BE2C (cell line): ENCODE results near the gene EYS.

Source experiments
- DNase-seq: peaks from one replicate; pipeline ENCODE4 v3.0.0-alpha.2; 2020
- H3K27me3 ChIP-seq: fragments of 250-450 bp; sonication (Bioruptor Pico); 2 replicates; pipeline ENCODE4 v1.5.1; 2020; ENCODE audit warnings: mild to moderate bottlenecking
- H3K36me3 ChIP-seq: fragments of 250-450 bp; sonication (Bioruptor Pico); 2 replicates; pipeline ENCODE4 v1.5.1; 2020; ENCODE audit warnings: mild to moderate bottlenecking
- H3K4me1 ChIP-seq: fragments of 250-450 bp; sonication (Bioruptor Pico); 2 replicates; pipeline ENCODE4 v1.5.1; 2020
- H3K4me3 ChIP-seq: 2 replicates; pipeline ENCODE4 v1.5.1; 2011; ENCODE audit warnings: low read depth, low read length
- H3K9me3 ChIP-seq: fragments of 250-450 bp; sonication (Bioruptor Pico); 2 replicates; pipeline ENCODE4 v1.5.1; 2020
- CTCF ChIP-seq: IDR thresholded peaks from 2 replicates; pipeline ENCODE4 v1.5.1; 2012; ENCODE audit warnings: mild to moderate bottlenecking, low read depth, low read length

EYS gene

GRCh38 chr6:63887002-63887751 lies 1819.8 kb downstream of the EYS start:
- Histone ChIP-seq H3K9me3 (no peaks in the 10 kb centered on the region), H3K4me3 (no peak overlapping the region), H3K36me3 (no peaks in the 10 kb centered on the region), H3K27me3 (no peaks in the 10 kb centered on the region), H3K4me1 (no peaks in the 10 kb centered on the region)
- DNase-seq, result no peak
- no peak for TF ChIP-seq CTCF

- no peak overlapping the region for H3K4me3 ChIP-seq
- no peak for TF ChIP-seq CTCF
- H3K9me3 ChIP-seq, result no peaks in the 10 kb centered on the region
- no peaks in the 10 kb centered on the region for H3K4me1 ChIP-seq
- DNase-seq, result no peak
- no peaks in the 10 kb centered on the region for H3K27me3 ChIP-seq
- H3K36me3 ChIP-seq, result no peaks in the 10 kb centered on the region
These were observed 1820.7 kb downstream of the EYS start for GRCh38 chr6:63886341-63886740.

- Histone ChIP-seq H3K9me3 (no peaks in the 10 kb centered on the region), H3K36me3 (no peaks in the 10 kb centered on the region), H3K27me3 (no peaks in the 10 kb centered on the region), H3K4me3 (no peak overlapping the region), H3K4me1 (no peaks in the 10 kb centered on the region)
- no peak for TF ChIP-seq CTCF
- no peak for DNase-seq
These were observed 1823.4 kb downstream of the EYS start for GRCh38 chr6:63883597-63883996.

- Histone ChIP-seq H3K36me3 (no peaks in the 10 kb centered on the region), H3K4me1 (no peaks in the 10 kb centered on the region), H3K4me3 (no peak overlapping the region), H3K27me3 (no peaks in the 10 kb centered on the region), H3K9me3 (no peaks in the 10 kb centered on the region)
- peak; percentile 52 for TF ChIP-seq CTCF
- peak; percentile 21 for DNase-seq
These were observed 1824.8 kb downstream of the EYS start for GRCh38 chr6:63882208-63882607.

GRCh38 chr6:63881791-63882190 lies 1825.2 kb downstream of the EYS start:
- DNase-seq, result no peak
- Histone ChIP-seq H3K9me3 (no peaks in the 10 kb centered on the region), H3K4me1 (no peaks in the 10 kb centered on the region), H3K36me3 (no peaks in the 10 kb centered on the region), H3K27me3 (no peaks in the 10 kb centered on the region), H3K4me3 (no peak overlapping the region)
- TF ChIP-seq CTCF, result no peak

GRCh38 chr6:63872233-63872632 lies 1834.8 kb downstream of the EYS start:
- no peaks in the 10 kb centered on the region for H3K4me1 ChIP-seq
- H3K9me3 ChIP-seq, result no peaks in the 10 kb centered on the region
- no peak for DNase-seq
- H3K36me3 ChIP-seq, result no peaks in the 10 kb centered on the region
- H3K27me3 ChIP-seq, result no peaks in the 10 kb centered on the region
- TF ChIP-seq CTCF, result 0 out of 2 replicates have a peak, but pooled peaks have one; percentile 7
- no peak overlapping the region for H3K4me3 ChIP-seq
